Epithelial cell of proximal tubule (primary cell): ENCODE results near the gene SESN3. TPM values are rescaled to one million over a fixed set of nuclear protein-coding genes. Genes with fewer than 3 reads are reported as not detected.
"Not testable (repeated sequence)": the region's sequence is repeated elsewhere in the genome, so short reads cannot be mapped to it uniquely, and the experiment has no call there.

Experiments used
- DNase-seq: peaks from one replicate; pipeline ENCODE4 v3.0.0-alpha.2; 2011; ENCODE audit warnings: low read depth
- H3K4me3 ChIP-seq: 2 replicates; pipeline ENCODE4 v1.5.1; 2011; ENCODE audit warnings: low read depth, mild to moderate bottlenecking, low read length
- total RNA-seq: library from RNA; depleted of rRNA; stranded (reverse); fragments of >200 nt; gene quantifications from 2 replicates; pipeline ENCODE4 v1.2.3, GENCODE V29; 2015
- TF ChIP-seq, protein P1 (sequence below): conservative IDR thresholded peaks from 2 replicates; pipeline ENCODE4 v1.5.1; 2012; ENCODE audit warnings: low read depth, mild to moderate bottlenecking, low read length

The SESN3 gene
- total RNA-seq, 1 donor from 2014 or later: 4.9 TPM

DNA sequence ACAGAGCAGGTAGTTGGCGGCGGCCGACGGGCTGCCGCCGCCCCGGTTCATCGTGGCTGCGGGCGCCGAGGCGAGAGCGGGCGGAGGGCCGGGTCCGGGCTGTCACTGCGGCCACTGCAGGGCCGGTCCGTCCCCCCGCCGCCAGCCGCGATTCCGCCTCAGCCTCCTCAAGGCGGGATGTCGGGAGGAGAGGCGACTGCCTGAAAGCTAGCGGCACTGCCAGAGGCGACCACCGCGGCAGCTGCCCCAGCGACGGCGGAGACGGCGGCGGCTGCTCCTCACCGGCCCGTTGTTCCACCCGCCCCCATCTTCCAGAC is 234 bp downstream of the SESN3 start:
- DNase-seq: no peak
- peak overlapping the region; percentile 81 for H3K4me3 ChIP-seq
- TF ChIP-seq, protein P1, sequence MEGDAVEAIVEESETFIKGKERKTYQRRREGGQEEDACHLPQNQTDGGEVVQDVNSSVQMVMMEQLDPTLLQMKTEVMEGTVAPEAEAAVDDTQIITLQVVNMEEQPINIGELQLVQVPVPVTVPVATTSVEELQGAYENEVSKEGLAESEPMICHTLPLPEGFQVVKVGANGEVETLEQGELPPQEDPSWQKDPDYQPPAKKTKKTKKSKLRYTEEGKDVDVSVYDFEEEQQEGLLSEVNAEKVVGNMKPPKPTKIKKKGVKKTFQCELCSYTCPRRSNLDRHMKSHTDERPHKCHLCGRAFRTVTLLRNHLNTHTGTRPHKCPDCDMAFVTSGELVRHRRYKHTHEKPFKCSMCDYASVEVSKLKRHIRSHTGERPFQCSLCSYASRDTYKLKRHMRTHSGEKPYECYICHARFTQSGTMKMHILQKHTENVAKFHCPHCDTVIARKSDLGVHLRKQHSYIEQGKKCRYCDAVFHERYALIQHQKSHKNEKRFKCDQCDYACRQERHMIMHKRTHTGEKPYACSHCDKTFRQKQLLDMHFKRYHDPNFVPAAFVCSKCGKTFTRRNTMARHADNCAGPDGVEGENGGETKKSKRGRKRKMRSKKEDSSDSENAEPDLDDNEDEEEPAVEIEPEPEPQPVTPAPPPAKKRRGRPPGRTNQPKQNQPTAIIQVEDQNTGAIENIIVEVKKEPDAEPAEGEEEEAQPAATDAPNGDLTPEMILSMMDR: no peak

DNA sequence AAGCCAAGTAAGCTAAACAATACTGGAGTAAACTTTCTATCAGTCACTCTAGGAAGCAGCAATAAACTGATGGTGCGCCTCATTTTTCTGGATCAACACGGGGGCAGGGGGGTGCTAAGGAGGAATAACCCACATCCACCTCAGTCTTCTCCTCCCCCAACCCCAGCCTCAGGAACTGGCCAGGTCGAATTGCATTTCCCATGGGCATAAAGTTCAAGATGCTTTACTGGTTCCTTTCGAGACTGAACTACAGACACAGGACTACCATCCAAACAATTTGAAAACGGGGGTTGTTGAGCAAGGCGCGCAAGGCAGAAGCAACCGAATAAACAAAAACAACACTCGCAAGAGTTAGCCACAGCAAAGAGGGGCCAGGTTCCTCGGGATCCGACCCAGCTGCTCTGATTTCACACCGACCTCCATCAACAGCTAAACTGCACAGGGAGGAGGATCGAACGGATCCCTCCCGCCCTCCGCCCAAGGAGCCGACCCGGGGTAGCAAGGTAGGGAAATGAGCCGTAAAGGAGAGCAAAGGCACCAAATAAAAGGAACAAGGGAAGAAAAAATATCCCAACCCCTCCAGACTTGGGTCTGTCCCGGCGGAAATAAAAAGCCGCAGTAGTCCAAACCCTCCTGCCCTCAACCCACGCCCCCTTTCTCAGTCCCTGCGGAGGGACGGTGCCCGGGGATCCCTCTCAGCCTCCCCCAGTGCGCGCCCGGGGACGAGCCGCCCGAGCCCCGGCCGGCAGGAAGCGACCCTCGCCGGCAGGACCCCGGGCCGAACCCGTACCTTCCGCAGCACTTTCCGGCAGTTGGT is 801 bp downstream of the SESN3 start:
- DNase-seq: no peak
- H3K4me3 ChIP-seq: peak overlapping the region; percentile 81
- TF ChIP-seq, protein P1: no peak

DNA sequence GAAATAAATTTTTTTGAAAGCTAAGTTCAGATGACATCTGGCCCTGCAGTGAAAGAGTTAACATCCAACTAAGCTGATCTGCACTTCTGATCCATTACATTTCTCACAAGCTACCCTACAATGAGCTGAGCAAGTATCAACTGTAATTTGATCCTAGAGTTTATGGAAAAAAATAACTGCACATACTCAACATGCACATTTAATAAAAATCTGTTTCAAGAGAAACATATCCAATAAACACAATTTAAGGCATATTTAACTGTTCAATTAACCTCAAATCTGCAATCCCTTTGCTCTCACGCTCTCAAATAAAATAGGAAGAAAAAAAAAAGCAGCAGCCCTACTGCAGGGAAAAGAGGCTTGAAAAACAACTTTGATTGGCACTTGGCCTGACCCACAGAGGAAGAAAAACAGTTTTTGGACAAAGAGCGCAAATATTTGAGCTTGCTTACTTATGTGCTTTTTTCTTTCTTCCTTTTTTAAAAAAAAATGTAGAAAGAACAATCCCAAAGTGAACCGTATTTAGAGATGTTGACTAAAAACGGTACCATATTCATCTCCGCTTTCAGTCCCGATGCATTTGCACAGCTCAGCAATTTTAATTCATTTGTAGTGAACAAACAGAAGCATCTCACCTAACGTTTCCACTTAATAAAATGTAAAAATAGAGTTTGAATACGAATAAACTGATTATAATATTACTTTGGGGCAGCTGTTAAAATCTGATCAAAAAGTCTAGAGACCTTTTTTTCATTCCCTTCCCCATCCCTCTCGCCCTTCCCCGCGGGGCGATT is 1.6 kb downstream of the SESN3 start:
- DNase-seq: no peak
- peak overlapping the region; percentile 81 for H3K4me3 ChIP-seq

DNA sequence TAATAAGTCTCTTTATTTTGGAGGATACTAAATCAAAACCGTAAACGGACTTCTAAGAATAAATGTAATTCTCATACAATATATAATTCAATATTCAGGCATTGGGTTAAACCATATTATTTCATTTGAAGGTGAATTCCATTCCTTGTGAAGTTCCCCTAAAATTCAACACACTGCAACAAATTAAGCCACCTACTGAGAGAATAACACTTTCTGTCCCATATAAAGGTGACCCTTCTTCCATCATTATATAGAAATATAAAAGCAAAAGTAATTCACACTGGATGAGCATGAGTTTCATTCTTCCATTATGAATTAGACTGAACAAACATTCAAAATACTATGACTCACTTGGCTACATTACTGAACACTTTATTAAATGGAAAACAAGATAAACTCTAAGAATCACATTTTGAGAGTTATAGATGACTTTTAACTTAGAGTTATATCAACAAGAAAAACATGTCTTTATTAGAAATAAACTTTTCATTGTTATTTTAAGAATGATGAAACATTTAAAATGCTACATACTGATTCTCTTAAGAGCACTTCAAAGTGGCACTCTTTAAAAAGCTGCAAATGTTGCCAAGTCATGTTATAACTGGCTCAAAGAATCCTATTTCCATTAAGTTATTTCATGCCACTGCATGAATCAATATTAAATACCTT is 2.8 kb downstream of the SESN3 start:
- TF ChIP-seq, protein P1: no peak
- no peak overlapping the region for H3K4me3 ChIP-seq
- no peak for DNase-seq

More for the DNA sequence above, 1.6 kb downstream of the SESN3 start:
- TF ChIP-seq, protein P1: no peak

DNA sequence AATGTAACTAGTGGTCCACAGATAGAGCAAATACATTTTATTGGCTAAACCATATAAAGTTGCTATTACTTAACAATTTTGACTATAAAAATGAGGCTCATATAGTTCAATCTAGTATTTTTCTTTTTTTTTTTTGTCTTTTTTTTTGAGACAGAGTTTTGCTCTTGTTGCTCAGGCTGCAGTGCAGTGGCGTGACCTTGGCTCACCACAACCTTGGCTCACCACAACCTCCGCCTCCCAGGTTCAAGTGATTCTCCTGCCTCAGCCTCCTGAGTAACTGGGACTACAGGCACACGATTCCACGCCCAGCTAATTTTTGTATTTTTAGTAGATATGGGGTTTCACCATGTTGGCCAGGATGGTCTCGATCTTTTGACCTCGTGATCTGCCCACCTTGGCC is 3.9 kb downstream of the SESN3 start:
- H3K4me3 ChIP-seq, DNase-seq: not testable (repeated sequence)

DNA sequence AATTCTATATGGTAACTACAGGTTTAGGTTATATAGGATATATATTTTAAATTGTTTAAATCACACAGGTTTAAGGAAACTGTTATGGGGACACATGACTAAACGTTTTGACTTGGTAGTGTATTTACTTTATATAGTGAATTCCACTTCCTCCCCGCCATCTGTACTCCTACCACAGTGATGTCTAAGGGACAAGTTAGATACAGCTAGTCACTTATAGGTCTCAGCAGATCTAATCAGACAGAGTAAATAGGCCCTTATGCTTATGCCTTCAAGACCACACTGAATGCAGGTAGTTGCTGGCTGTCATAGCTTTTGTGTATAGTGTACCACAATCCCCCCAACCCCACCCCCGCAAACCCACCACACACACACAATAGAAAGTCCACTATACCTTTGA is 8.2 kb downstream of the SESN3 start:
- TF ChIP-seq, protein P1: no peak
- H3K4me3 ChIP-seq: no peak overlapping the region
- DNase-seq: no peak

DNA sequence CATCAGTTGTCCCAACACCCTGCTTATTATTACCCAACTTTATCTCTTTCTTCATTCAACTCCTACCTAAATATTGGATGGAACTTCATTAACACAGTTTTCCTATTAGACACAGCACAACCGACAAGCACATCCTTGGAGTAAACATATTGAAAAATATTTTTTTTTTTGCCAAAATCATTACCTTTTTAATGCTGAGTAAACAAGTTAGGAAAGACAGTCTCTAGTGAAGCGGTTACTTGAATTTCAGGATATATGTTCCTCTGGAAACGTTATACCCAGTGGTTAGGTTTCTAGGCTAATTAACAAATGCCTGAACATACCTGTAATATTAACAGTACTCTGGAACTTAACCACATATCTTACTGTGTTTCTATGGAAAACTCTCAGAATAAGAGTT is 11.4 kb downstream of the SESN3 start:
- no peak overlapping the region for H3K4me3 ChIP-seq
- TF ChIP-seq, protein P1: no peak
- DNase-seq: no peak
